Measurements from ENCODE around the gene GNAT2. TPM values are rescaled to one million over a fixed set of nuclear protein-coding genes. Genes with fewer than 3 reads are reported as not detected.

Gene GNAT2
- total RNA-seq, 1 donor from 2014 or later: 0.18 TPM

- no peaks in the 10 kb centered on the region for H3K36me3 Mint-ChIP-seq (ENCODE audit: low read depth)
- no peak overlapping the region for H3K27ac Mint-ChIP-seq
- no peaks in the 10 kb centered on the region for H3K4me1 Mint-ChIP-seq (ENCODE audit: low read depth)
Observed at GRCh38 chr1:109610609-109611307, 8.7 kb downstream of the GNAT2 start.

GRCh38 chr1:109609881-109610280 is 9.5 kb downstream of the GNAT2 start:
- Mint-ChIP-seq H3K4me1 (ENCODE audit: low read depth) (no peaks in the 10 kb centered on the region), H3K9me3 (no peaks in the 10 kb centered on the region), H3K27me3 (ENCODE audit: low read depth) (peaks cover 15% of the 10 kb centered on the region), H3K4me3 (ENCODE audit: low read depth) (no peak overlapping the region), H3K27ac (no peak overlapping the region), H3K36me3 (ENCODE audit: low read depth) (no peaks in the 10 kb centered on the region)
- no peak for DNase-seq (ENCODE audit: low spot score)
- intact Hi-C loops (cut with micrococcal nuclease): no loop called here

More at GRCh38 chr1:109610609-109611307, 8.7 kb downstream of the GNAT2 start:
- Mint-ChIP-seq H3K4me3 (ENCODE audit: low read depth) (no peak overlapping the region), H3K9me3 (no peaks in the 10 kb centered on the region), H3K27me3 (ENCODE audit: low read depth) (peaks cover 15% of the 10 kb centered on the region)
- intact Hi-C loops (cut with micrococcal nuclease): no loop called here
- DNase-seq (ENCODE audit: low spot score): no peak

GRCh38 chr1:109605381-109605780 is 14.0 kb downstream of the GNAT2 start:
- H3K4me3 Mint-ChIP-seq (ENCODE audit: low read depth): no peak overlapping the region
- H3K36me3 Mint-ChIP-seq (ENCODE audit: low read depth): no peaks in the 10 kb centered on the region
- H3K27me3 Mint-ChIP-seq (ENCODE audit: low read depth): peaks cover 1% of the 10 kb centered on the region
- no peak overlapping the region for H3K27ac Mint-ChIP-seq
- intact Hi-C loops (cut with micrococcal nuclease): no loop called here
- H3K4me1 Mint-ChIP-seq (ENCODE audit: low read depth): peaks cover 7% of the 10 kb centered on the region
- H3K9me3 Mint-ChIP-seq: no peaks in the 10 kb centered on the region
- DNase-seq (ENCODE audit: low spot score): no peak

- Mint-ChIP-seq H3K4me3 (ENCODE audit: low read depth) (no peak overlapping the region), H3K27me3 (ENCODE audit: low read depth) (no peaks in the 10 kb centered on the region), H3K9me3 (no peaks in the 10 kb centered on the region), H3K4me1 (ENCODE audit: low read depth) (peaks cover 7% of the 10 kb centered on the region), H3K36me3 (ENCODE audit: low read depth) (peaks cover 14% of the 10 kb centered on the region), H3K27ac (no peak overlapping the region)
- intact Hi-C loops (cut with micrococcal nuclease): no loop called here
- no peak for DNase-seq (ENCODE audit: low spot score)
Observed at GRCh38 chr1:109603229-109603628, 16.2 kb downstream of the GNAT2 start.

- intact Hi-C loops (cut with micrococcal nuclease): no loop called here
Observed at GRCh38 chr1:109598655-109599054, 20.8 kb downstream of the GNAT2 start.

GRCh38 chr1:109598156-109598555 is 21.3 kb downstream of the GNAT2 start:
- no peak overlapping the region for H3K27ac Mint-ChIP-seq
- DNase-seq (ENCODE audit: low spot score): no peak
- H3K27me3 Mint-ChIP-seq (ENCODE audit: low read depth): no peaks in the 10 kb centered on the region
- H3K4me3 Mint-ChIP-seq (ENCODE audit: low read depth): no peak overlapping the region
- intact Hi-C loops (cut with micrococcal nuclease): no loop called here
- H3K36me3 Mint-ChIP-seq (ENCODE audit: low read depth): peaks cover 45% of the 10 kb centered on the region
- no peaks in the 10 kb centered on the region for H3K9me3 Mint-ChIP-seq
- peaks cover 5% of the 10 kb centered on the region for H3K4me1 Mint-ChIP-seq (ENCODE audit: low read depth)

More at GRCh38 chr1:109598655-109599054, 20.8 kb downstream of the GNAT2 start:
- no peaks in the 10 kb centered on the region for H3K27me3 Mint-ChIP-seq (ENCODE audit: low read depth)
- H3K27ac Mint-ChIP-seq: no peak overlapping the region
- DNase-seq (ENCODE audit: low spot score): no peak
- peaks cover 40% of the 10 kb centered on the region for H3K36me3 Mint-ChIP-seq (ENCODE audit: low read depth)
- peaks cover 7% of the 10 kb centered on the region for H3K4me1 Mint-ChIP-seq (ENCODE audit: low read depth)
- no peaks in the 10 kb centered on the region for H3K9me3 Mint-ChIP-seq
- no peak overlapping the region for H3K4me3 Mint-ChIP-seq (ENCODE audit: low read depth)

- intact Hi-C loops (cut with micrococcal nuclease): no loop called here
- Mint-ChIP-seq H3K4me1 (ENCODE audit: low read depth) (peaks cover 1% of the 10 kb centered on the region), H3K27ac (no peak overlapping the region), H3K27me3 (ENCODE audit: low read depth) (no peaks in the 10 kb centered on the region), H3K36me3 (ENCODE audit: low read depth) (peaks cover 66% of the 10 kb centered on the region), H3K9me3 (no peaks in the 10 kb centered on the region), H3K4me3 (ENCODE audit: low read depth) (no peak overlapping the region)
- no peak for DNase-seq (ENCODE audit: low spot score)
Observed at GRCh38 chr1:109595531-109595930, 23.9 kb downstream of the GNAT2 start.

- H3K9me3 Mint-ChIP-seq: no peaks in the 10 kb centered on the region
- peaks cover 1% of the 10 kb centered on the region for H3K4me1 Mint-ChIP-seq (ENCODE audit: low read depth)
Observed at GRCh38 chr1:109592916-109593315, 26.5 kb downstream of the GNAT2 start.

GRCh38 chr1:109589679-109590078 is 29.7 kb downstream of the GNAT2 start:
- intact Hi-C loops (cut with micrococcal nuclease): no loop called here
- no peak overlapping the region for H3K4me3 Mint-ChIP-seq (ENCODE audit: low read depth)
- no peak for DNase-seq (ENCODE audit: low spot score)
- no peak overlapping the region for H3K27ac Mint-ChIP-seq
- H3K9me3 Mint-ChIP-seq: no peaks in the 10 kb centered on the region
- peaks cover 81% of the 10 kb centered on the region for H3K36me3 Mint-ChIP-seq (ENCODE audit: low read depth)
- peaks cover 3% of the 10 kb centered on the region for H3K4me1 Mint-ChIP-seq (ENCODE audit: low read depth)
- no peaks in the 10 kb centered on the region for H3K27me3 Mint-ChIP-seq (ENCODE audit: low read depth)

More at GRCh38 chr1:109592916-109593315, 26.5 kb downstream of the GNAT2 start:
- Mint-ChIP-seq H3K27ac (no peak overlapping the region), H3K36me3 (ENCODE audit: low read depth) (peaks cover 74% of the 10 kb centered on the region), H3K27me3 (ENCODE audit: low read depth) (no peaks in the 10 kb centered on the region), H3K4me3 (ENCODE audit: low read depth) (no peak overlapping the region)
- intact Hi-C loops (cut with micrococcal nuclease): no loop called here
- no peak for DNase-seq (ENCODE audit: low spot score)

- H3K4me1 Mint-ChIP-seq (ENCODE audit: low read depth): peaks cover 5% of the 10 kb centered on the region
- intact Hi-C loops (cut with micrococcal nuclease): no loop called here
Observed at GRCh38 chr1:109589177-109589576, 30.2 kb downstream of the GNAT2 start.

GRCh38 chr1:109586055-109586454 is 33.4 kb downstream of the GNAT2 start:
- Mint-ChIP-seq H3K4me3 (ENCODE audit: low read depth) (no peak overlapping the region), H3K9me3 (no peaks in the 10 kb centered on the region), H3K27ac (no peak overlapping the region), H3K36me3 (ENCODE audit: low read depth) (peaks cover 75% of the 10 kb centered on the region), H3K4me1 (ENCODE audit: low read depth) (peaks cover 4% of the 10 kb centered on the region), H3K27me3 (ENCODE audit: low read depth) (no peaks in the 10 kb centered on the region)
- no peak for DNase-seq (ENCODE audit: low spot score)
- intact Hi-C loops (cut with micrococcal nuclease): no loop called here

More at GRCh38 chr1:109589177-109589576, 30.2 kb downstream of the GNAT2 start:
- Mint-ChIP-seq H3K27me3 (ENCODE audit: low read depth) (no peaks in the 10 kb centered on the region), H3K9me3 (no peaks in the 10 kb centered on the region), H3K4me3 (ENCODE audit: low read depth) (no peak overlapping the region), H3K36me3 (ENCODE audit: low read depth) (peaks cover 83% of the 10 kb centered on the region), H3K27ac (peak overlapping the region; percentile 7)
- DNase-seq (ENCODE audit: low spot score): no peak

- intact Hi-C loops (cut with micrococcal nuclease): no loop called here
- DNase-seq (ENCODE audit: low spot score): no peak
- Mint-ChIP-seq H3K27ac (no peak overlapping the region), H3K27me3 (ENCODE audit: low read depth) (no peaks in the 10 kb centered on the region), H3K9me3 (no peaks in the 10 kb centered on the region), H3K36me3 (ENCODE audit: low read depth) (peaks cover 74% of the 10 kb centered on the region), H3K4me3 (ENCODE audit: low read depth) (no peak overlapping the region), H3K4me1 (ENCODE audit: low read depth) (peaks cover 4% of the 10 kb centered on the region)
Observed at GRCh38 chr1:109584766-109585165, 34.6 kb downstream of the GNAT2 start.

GRCh38 chr1:109582021-109582420 is 37.4 kb downstream of the GNAT2 start:
- Mint-ChIP-seq H3K36me3 (ENCODE audit: low read depth) (peaks cover 65% of the 10 kb centered on the region), H3K27me3 (ENCODE audit: low read depth) (no peaks in the 10 kb centered on the region), H3K9me3 (no peaks in the 10 kb centered on the region), H3K4me3 (ENCODE audit: low read depth) (no peak overlapping the region), H3K27ac (no peak overlapping the region), H3K4me1 (ENCODE audit: low read depth) (peaks cover 9% of the 10 kb centered on the region)
- DNase-seq (ENCODE audit: low spot score): no peak
- intact Hi-C loops (cut with micrococcal nuclease): no loop called here
